ENCODE data around the gene SPATA3. TPM values are rescaled to one million over a fixed set of nuclear protein-coding genes. Genes with fewer than 3 reads are reported as not detected.
"Not testable (repeated sequence)": the region's sequence is repeated elsewhere in the genome, so short reads cannot be mapped to it uniquely, and the experiment has no call there.

Gene SPATA3
- total RNA-seq, 1 donor from 2014 or later: not detected

DNA sequence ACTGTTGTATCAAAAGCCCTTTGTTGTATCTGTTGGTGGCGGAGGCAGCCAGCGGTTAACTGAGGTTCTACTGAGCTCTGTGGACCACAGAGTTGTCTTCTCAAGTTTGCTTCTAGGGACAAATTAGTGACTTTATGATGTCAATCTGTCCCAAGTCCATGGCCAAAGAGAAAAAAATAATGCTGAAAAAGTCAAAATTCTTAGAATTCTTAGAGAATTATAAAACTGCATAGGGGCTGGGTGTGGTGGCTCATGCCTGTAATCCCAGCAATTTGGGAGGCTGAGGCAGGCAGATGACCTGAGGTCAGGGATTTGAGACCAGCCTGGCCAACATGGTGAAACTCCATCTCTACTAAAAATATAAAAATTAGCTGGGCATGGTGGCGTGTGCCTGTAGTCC is 29.1 kb downstream of the SPATA3 start:
- not testable (repeated sequence) for DNase-seq (ENCODE audit: low read depth)

DNA sequence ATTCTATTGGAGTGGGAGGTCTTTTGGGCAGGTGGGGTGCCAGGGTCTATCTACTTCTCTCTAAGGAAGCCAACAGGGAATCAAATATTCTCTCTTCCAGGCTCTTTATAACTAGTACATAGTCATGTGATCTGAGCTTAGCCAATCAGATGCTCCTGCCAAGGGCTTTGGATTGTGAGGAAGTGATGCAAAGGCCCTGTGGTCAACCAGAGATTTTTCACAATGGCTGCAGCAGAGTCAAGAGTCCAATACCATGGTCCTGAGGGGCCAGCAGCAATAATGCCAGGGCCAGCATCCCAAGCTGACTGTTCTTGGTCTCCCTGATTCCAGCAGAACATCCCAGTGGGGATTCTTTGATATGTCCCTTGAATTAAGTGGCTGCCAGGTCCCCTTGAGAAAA is 33.0 kb downstream of the SPATA3 start:
- no peak for DNase-seq (ENCODE audit: low read depth)

DNA sequence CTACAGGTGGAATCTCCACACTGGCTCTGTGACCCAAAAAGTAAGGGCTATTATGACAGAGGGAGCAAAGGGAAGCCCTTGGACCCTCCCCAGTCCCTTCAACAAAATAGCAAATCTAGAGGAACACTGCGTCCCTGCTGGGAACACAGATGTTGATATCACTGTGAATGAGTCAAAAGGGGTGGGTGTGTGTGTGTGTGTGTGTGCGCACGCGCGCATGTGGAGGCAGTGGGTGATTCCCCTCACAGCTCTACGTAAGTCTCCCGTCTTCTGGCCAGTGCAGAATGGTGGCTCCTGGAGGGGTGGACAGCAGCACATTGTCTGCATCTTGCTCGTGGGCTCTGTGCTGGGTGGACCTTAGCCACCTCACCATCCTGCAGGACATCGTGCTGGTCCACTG is 33.6 kb downstream of the SPATA3 start:
- no peak for DNase-seq (ENCODE audit: low read depth)

DNA sequence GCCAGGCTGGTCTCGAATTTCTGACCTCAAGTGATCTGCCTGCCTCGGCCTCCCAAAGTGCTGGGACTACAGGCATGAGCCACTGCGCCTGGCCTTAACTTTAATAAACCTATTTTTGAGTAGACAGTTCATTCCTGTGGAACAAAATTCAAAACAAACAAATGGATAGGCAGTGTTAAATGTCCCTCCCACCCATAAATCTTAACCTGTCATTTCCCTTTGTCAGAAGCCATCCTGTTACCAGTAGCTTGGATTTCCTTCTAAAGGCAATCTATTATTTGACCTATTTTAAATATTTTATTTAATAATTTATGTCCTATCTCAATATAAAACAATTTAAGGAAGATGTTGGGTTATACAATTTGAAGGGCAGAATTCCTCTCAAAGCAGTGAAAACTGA is 34.8 kb downstream of the SPATA3 start:
- DNase-seq (ENCODE audit: low read depth): no peak

DNA sequence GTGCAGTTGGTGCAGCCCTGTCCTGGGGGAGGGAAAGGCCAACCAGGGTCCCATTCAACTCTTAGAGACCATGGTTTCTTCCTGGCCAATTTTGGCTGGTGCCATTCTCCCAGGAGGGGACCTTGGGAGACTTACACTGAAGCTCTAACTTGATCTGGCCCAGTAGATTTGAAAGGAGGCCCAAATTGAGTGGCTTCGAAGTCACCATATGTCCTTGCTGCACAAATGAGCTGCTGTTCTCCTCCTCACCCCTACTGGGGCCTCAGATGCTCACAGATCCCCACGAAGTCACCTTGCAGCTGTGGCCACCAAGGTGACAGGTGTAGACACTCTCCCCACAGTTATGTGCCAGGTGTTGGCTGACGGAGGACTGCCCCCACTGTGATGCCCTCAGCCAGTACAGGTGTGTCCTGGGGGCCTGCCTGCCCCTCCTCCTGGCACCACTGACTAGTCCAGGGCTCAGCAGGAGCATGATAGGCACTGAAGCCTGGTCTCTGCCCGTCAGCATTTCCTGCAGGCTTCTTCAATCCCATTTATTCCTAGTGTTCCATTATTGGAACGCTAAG is 36.7 kb downstream of the SPATA3 start:
- DNase-seq (ENCODE audit: low read depth): no peak

DNA sequence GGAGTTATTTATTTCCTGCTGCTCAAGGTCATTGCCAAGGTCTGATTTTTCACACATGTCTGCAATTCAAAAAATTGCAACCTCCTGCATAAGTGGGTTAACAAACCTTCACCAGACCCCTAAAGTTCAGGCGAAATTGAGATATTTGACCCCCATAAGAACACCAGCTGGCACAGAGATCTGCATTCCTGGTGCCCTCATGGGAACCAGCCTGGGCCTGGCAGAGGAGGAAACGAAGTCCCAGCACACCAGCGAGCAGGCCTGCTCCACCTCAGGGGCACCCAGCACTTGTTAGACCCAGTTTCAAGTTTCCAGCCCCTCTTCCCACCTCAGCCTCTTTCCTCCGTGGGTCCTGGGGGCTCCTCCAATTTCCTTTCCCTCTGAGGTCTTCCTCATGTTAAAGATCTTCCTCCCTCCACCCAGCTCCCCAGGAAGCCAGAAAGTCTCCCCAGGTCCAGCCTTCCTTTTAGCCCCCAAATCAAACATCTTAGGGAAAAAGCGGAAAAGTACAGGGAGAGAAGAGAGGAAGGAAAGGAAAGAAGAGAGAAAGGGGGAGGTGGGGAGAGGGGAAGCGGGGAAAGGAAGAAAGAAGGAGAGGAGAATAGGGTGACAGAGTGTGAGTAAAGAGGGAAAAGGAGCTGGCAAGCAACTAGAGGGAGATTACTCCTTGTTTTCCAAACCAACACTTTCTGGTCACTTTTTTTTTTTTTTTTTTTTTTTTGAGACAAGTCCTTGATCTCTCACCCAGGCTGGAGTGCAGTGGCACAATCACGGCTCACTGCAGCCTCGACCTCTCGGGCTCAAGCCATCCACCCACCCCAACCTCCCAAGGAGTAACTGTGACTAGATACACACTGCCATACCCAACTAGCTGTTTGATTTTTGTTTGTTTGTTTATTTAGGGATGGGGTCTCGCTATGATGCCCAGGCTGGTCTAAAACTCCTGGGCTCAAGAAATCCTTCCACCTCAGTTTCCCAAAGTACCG is 37.5 kb downstream of the SPATA3 start:
- no peak for DNase-seq (ENCODE audit: low read depth)

DNA sequence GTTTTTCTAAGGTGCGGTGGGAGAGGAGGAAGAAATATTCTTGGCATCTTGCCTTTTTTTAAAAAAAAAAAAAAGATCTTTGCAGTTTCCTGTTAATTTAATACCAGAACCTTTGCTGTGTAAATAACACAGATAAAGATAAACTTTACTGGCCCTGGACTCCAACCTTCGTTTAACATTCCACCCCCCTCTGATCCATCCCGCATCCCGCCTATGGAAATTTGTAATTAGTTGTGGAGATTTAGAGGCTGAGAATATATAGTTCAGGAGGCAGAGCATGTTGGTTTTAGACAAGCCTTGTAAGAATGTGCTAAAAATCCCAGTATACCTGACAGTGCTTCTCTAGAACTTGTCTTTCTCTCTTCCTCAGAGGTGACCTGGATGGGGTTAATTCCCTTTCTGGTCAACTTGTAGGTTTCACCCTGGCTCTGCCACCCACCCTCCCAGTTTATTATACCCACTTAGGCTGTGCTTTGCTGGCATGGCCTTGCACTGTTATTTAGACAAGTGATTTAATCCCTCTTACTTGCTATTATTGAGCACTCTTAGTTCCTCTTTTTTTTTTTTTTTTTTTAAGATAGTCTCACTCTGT is 38.5 kb downstream of the SPATA3 start:
- DNase-seq (ENCODE audit: low read depth): no peak

DNA sequence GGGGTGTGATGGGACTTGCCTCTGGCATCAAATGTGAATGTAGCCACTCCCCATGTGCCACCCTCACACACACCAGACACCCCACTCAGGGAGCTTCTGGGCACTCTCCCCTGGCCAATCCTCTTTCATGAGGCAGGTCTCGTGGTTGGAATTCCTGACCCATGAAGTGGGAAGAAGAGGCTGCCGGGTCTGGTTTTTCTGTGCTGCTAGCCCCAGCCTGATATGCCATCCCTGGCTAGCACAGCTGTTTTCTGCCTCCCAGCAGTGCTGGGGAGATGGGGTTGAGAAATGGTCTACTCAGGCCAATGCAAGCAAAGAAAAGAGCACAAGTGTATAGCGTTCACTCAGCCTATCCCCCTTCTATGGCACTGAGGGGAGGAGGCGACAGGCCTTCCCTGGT is 40.2 kb downstream of the SPATA3 start:
- no peak for DNase-seq (ENCODE audit: low read depth)

DNA sequence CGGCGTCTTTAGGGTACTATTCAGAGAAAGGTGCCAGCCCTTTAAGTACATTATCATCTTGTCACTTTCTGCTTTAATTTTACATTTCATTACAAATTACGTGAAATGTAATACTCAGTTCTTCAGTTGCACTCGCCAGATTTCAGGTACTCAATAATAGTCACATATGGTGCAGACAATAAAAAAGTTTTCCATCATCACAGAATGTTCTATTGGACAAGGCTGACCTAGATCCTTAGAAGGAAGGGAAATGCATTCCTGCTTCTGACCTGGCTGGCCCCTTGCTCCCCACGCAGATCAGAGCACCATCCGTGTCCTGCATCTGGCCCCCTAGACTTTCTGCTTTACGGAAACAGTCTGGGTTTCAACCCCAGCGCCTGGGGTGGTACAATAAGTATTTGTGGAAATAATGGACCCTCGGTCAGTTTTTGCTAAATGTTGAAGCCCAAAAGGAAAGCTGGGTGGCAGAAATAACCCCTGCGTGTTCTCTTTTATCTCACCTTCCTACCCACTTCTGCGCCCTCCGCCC is 40.7 kb downstream of the SPATA3 start:
- no peak for DNase-seq (ENCODE audit: low read depth)

DNA sequence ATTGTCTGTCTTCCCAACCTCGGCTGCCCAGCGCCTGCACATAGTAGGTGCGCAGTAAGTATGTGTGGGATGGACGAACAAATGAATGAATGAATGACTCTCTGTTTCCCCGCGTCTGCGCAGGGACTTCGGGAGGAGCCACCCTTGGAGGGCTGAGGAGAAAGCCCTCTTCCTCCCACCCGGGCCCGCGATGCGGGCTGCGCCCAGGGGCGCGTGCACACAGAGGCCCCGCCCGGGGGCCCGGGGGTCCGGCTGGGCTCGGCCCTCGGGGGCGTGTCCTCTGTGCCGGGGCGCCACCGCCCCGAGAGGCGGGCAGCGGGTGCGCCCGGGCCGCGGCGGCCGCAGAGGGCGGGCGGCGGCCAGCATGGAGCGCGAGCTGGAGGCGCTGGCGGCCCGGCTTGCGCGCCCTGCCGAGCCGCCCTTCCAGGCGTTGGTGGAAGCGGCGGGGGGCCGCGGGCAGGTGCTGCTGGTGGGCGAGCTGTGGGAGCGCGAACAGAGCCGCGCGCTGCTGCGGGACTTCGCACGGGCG is 41.3 kb downstream of the SPATA3 start, which contains the start of gene C2orf72:
Gene C2orf72, plus strand, starts transcription at position 322 of the 529 bp plus-strand sequence. Its CDS starts 43 bp downstream, at position 365.
- DNase-seq (ENCODE audit: low read depth): no peak

DNA sequence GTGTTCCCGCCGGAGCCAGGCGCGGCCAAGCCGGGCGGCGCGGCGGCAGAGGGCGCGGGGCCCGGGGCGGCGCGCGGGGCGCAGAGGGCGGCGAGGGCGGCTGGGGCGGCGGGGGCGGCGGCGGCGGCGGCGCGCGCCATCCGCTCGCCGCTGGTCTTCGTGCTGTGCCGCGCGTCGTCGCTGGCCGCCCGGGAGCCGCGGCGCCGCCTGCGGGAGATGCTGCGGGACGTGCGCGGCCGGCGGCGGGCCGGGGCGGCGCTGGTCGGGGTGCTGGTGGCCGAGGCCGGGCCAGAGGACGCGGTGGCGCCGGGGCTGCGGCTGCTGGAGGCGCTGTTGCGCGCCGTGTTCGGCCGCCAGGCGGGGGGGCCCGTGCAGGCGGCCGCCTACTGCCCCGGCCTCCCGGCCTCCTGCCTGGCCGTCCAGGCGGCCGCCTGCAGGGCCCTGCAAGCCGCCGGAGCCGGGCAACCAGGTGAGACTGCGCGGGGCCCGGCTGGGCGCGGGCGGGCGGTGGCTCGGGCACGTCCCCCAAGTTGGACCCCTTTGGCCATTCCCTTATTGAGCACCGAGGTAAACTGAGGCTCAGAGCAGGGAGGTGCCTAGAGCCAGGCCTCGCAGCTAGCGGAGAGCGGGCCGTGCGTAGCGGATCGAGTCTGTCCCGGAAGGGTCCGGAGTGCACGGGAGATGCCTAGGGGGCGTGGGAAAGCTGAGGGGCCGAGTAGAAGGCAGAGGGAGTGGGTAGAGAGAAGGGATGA is 42.0 kb downstream of the SPATA3 start:
- DNase-seq (ENCODE audit: low read depth): no peak

DNA sequence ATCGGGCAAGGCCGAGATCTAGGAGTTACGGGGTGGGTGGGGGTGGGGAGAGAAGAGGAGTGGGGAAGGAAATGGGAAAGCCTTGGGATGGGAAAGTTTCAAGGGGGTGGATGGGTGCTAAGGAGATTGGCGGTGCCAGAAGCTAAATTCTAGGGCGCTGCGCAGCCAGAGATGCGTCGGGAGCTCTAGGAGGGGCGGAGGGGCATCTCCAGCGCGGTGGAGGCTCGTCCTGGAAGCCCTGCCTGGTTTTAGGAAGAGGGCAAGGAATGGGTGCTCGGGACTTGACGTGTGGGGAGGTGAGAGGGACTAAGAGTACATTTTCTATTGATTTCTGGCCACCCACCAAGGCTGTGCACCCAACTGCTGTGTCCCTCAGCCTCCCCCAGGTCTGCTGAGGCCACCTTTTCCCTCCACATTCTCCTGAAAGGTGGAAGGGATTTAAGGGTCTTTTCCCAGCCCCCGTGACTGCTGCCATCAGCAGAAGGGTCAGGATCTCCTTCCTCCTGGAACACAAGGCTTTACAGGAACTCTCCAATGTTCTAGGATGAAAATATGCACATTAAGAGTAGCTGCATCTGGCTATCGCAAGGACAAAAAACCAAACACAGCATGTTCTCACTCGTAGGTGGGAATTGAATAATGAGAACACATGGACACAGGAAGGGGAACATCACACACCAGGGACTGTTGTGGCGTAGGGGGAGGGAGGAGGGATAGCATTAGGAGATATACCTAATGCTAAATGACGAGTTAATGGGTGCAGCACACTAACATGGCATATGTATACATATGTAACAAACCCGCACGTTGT is 42.8 kb downstream of the SPATA3 start:
- no peak for DNase-seq (ENCODE audit: low read depth)

DNA sequence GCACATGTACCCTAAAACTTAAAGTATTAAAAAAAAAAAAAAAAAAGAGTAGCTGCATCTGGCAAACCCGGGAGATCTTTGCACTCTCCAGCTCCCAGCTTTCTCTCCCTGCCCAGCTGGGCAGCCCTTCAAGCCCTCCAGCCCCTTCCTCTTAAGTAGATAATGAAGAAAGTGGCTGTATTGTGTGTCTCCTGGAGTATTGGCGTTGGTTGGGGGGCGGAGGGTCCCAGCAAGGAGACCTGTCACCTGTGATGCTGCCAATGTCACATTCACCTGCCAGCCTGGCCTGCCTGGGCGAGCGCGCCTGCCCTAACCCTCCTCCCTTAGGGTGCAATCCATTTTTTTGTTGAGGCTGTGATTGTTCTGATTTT is 43.4 kb downstream of the SPATA3 start:
- no peak for DNase-seq (ENCODE audit: low read depth)

DNA sequence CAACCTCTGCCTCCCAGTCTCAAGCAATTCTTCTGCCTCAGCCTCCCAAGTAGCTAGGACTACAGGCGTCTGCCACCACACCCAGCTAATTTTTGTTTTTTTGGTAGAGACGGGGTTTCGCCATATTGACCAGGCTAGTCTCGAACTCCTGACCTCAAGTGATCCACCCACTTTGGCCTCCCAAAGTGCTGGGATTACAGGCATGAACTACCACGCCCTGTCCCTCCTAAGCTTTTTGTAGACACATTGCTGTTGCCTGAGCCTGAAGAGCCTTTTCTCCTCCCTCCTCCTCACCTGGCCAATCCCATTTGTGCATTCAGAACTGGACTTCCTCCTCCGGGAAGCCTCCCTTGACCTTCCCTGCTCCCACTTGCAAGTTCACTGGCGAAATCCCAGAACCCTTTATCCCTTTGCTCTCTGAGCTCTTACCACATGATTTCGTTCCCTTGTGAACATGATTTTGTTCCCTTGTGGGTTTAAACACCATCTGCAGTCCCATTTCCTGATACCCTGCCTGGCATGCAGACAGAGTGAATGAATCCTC is 44.0 kb downstream of the SPATA3 start:
- no peak for DNase-seq (ENCODE audit: low read depth)

DNA sequence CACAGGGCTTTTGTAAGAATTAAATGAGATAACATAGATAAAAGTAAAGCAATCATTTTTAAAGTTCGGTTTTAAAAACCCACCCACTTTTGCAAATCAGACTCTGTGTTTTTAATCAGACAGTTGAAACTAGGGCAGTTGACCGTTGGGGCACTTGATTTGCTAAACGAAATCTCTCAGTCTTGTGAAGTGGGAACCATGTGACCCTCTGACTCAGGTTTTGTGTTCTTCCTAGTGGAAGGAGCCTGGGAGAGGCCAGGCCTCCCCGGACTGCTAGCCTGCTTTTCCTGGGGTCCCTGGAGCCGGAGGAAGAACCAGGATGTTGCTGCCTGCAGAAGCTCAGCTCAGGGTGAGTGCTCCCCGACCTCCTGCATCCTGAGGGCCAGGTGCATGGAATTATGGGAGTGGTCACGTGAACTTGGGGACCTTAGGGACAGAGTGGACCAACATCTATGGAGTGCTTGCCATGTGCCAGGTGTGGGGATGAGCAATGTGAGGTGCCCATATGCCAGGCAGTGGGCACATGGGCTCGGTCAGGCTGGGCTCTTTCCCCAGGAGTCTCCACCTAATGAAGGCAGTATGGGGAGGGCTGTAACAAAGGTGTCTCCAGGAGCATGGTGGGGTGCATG is 45.3 kb downstream of the SPATA3 start:
- DNase-seq (ENCODE audit: low read depth): no peak

DNA sequence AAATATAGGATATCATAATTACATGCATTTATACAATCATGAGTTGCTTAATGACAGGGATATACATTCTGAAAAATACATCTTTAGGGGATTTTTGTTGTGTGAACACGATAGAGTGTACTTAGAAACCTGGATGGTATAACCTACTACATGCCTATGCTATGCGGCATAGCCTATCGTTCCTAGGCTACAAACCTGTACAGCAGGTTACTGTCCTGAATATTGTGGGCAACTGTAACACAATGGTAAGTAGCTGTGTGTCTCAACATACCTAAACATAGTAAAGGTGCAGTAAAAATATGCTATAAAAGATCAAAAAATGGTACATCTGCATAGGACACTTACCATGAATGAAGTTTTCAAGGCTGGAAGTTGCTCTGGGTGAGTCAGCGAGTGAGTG is 47.9 kb downstream of the SPATA3 start:
- no peak for DNase-seq (ENCODE audit: low read depth)

DNA sequence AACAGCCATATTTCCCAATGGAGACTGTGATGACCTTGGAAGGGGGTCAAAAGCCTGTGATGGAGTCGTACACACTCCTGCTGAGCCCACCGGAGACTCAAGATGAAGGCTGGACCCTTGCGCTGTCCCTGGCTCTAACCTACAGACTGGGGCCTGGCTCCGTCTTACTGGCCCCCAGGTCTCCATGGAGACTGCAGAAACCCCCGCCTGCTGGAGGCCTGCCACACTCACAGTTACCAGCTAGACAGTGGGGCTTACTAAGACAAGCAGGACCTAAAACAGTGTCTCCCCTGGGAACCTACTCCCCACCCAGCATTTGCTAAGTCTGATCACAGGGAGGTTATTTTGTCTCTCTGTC is 51.0 kb downstream of the SPATA3 start:
- DNase-seq (ENCODE audit: low read depth): no peak

DNA sequence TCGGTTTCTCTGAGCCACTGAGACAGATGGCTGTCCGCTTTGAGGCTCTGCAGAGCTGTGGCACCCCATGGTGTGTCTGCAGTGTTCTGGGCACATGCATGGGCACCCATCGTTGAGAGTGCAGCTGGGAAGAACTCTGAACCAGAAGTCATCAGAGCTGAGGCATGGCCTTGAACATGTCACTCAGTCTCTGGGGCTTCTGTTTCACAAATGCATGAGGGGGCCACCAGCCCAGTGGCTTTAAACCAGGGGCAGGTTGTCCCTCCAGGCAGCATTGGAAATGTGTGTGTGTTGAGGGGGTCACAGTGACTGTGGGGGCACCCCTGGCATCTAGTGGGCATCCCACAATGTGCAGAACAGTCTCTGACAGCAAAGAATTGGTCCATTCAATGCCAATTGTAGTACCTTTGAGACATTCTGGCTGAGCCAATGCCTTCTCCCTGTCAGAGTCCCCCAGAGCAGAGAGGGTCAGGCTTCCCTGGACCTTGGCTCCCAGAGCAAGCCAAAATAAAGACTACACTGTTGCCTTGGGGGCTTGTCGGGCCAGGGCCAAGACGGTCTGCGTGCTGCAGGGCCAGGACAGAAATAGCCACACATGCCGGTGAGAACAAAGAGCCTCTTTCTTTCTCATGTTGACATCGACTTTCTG is 51.5 kb downstream of the SPATA3 start:
- no peak for DNase-seq (ENCODE audit: low read depth)
